Epithelial cell of alveolus of lung (primary cell): ENCODE measurements around the gene TEX53. TPM values are rescaled to one million over a fixed set of nuclear protein-coding genes. Genes with fewer than 3 reads are reported as not detected.

ENCODE experiments used
- total RNA-seq: library from RNA; depleted of rRNA; stranded (reverse); fragments of >200 nt; gene quantifications from 2 replicates; pipeline ENCODE4 v1.2.1, GENCODE V29; 2015

Gene TEX53
- not detected in 2 replicates for total RNA-seq

GRCh38 chr9:114657705-114658104 lies at the start of gene TEX53:
TSS of gene TEX53 (minus strand) at chr9:114657805. CDS start at chr9:114657774, 31 bp downstream.

DNA sequence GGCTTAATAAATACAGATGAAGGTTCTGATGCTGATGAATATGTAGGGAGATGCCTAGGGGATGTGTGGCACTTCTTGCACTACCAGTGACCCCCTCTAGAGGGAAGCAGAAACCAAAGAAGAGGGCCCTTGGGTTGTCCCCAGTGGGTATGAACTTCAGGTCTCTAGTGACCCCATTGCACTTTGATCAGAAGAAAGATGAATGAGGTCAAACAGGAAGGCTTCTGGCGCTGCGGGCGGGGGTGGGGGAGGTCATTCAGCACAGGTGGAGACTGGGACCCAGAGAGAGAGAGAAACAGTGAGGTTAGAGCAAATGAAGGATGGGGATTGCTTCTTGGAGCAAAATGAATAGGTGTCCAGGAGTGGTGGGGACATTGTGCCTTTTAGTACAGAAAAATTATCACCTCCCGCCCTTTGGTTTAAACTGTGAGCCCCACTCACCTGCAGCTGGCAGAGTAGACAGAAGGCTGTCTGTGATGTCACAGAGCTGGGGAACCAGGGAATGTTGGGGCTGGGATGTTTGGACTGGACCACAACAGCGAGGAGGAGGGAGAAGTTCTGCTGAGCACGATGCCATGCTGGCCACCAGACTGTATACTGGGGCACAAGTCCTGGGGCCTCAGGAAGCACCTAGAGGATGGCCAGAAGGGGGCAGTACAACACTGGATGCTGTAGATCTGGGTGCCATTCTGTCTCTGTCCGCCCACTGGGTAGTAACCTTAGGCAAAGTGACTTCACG lies 24.2 kb upstream of the TEX53 start, which contains the start of gene TEX48:
Gene TEX48 (minus strand): TSS at position 599 of the 739 bp plus-strand sequence. CDS start 10,469 bp downstream, outside the sequence.

Other genes with a start within 250 kb of the TEX53 start
- 0.78 and 2.2 TPM in 2 replicates for gene WHRN, start 152.3 kb downstream of the TEX53 start, total RNA-seq
- gene ATP6V1G1, start 70.0 kb downstream of the TEX53 start, total RNA-seq: 92.6 and 133 TPM in 2 replicates
- gene TMEM268, start 46.5 kb downstream of the TEX53 start, total RNA-seq: 4.7 and 8.9 TPM in 2 replicates
- not detected in 2 replicates for gene TEX48, start 24.4 kb upstream of the TEX53 start, total RNA-seq
- gene TNFSF15, start 148.2 kb upstream of the TEX53 start, total RNA-seq: 0.08 and 3.4 TPM in 2 replicates